Neural cell (in vitro differentiated cells): ENCODE results near the gene NLRX1. TPM values are rescaled to one million over a fixed set of nuclear protein-coding genes. Genes with fewer than 3 reads are reported as not detected.
A peak's percentile ranks its signal among the peaks of the same experiment; 100 is the strongest.

Experiments
- H2AFZ ChIP-seq: fragments of 200-600, 300-800 bp; sonication (generic), shearing (Covaris generic); 2 replicates; pipeline ENCODE4 v1.6.0; 2014; ENCODE audit warnings: low read depth, mild to moderate bottlenecking, antibody characterized with exemption, low read length, moderate library complexity
- H3F3A ChIP-seq: fragments of 200-600 bp; shearing (Covaris generic); 2 replicates; pipeline ENCODE4 v1.6.1; 2016; ENCODE audit warnings: mild to moderate bottlenecking, moderate library complexity, mixed read lengths, antibody characterized with exemption, low read length; ENCODE audit not compliant: insufficient read depth, poor library complexity, severe bottlenecking
- H3K27ac ChIP-seq: fragments of 200-600, 300-800 bp; sonication (generic), shearing (Covaris generic); 2 replicates; pipeline ENCODE4 v1.5.1; 2014; ENCODE audit warnings: mild to moderate bottlenecking, low read length, moderate library complexity
- H3K27me3 ChIP-seq: fragments of 300-800, 200-600 bp; sonication (generic), shearing (Covaris generic); 2 replicates; pipeline ENCODE4 v1.6.0; 2014; ENCODE audit warnings: mild to moderate bottlenecking, low read depth, low read length, moderate library complexity; ENCODE audit not compliant: insufficient read depth
- H3K36me3 ChIP-seq: fragments of 300-800, 200-600 bp; sonication (generic), shearing (Covaris generic); 2 replicates; pipeline ENCODE4 v1.5.1; 2014; ENCODE audit warnings: mild to moderate bottlenecking, antibody characterized with exemption, low read length, moderate library complexity; ENCODE audit not compliant: insufficient read depth
- H3K4me2 ChIP-seq: fragments of 300-800, 200-600 bp; sonication (generic), shearing (Covaris generic); 2 replicates; pipeline ENCODE4 v1.6.0; 2014; ENCODE audit warnings: mild to moderate bottlenecking, low read length
- H3K4me3 ChIP-seq: fragments of 300-800, 200-600 bp; sonication (generic), shearing (Covaris generic); 2 replicates; pipeline ENCODE4 v1.5.1; 2014; ENCODE audit warnings: mild to moderate bottlenecking, low read length, moderate library complexity
- H3K79me2 ChIP-seq: fragments of 200-600 bp; shearing (Covaris generic); replicated peaks from 2 replicates; pipeline ENCODE4 v1.6.0; 2014; ENCODE audit warnings: mild to moderate bottlenecking, low read length, moderate library complexity; ENCODE audit not compliant: insufficient read depth
- H3K9ac ChIP-seq: fragments of 300-800, 200-600 bp; sonication (generic), shearing (Covaris generic); 2 replicates; pipeline ENCODE4 v1.6.1; 2016; ENCODE audit warnings: mild to moderate bottlenecking, low read length, mixed read lengths
- H3K9me2 ChIP-seq: fragments of 200-600 bp; shearing (Covaris generic); 2 replicates; pipeline ENCODE4 v1.6.1; 2016; ENCODE audit warnings: mild to moderate bottlenecking, low read length, mixed read lengths; ENCODE audit not compliant: insufficient read depth
- H3K9me3 ChIP-seq: fragments of 200-600, 300-800 bp; sonication (generic), shearing (Covaris generic); 2 replicates; pipeline ENCODE4 v1.6.1; 2016; ENCODE audit warnings: mild to moderate bottlenecking, mixed run types, low read length, moderate library complexity, mixed read lengths
- H4K20me1 ChIP-seq: fragments of 200-600 bp; shearing (Covaris generic); 2 replicates; pipeline ENCODE4 v1.6.1; 2016; ENCODE audit warnings: mild to moderate bottlenecking, mixed run types; ENCODE audit not compliant: insufficient read depth
- CTCF ChIP-seq: fragments of 450-650 bp; IDR thresholded peaks from 2 replicates; pipeline ENCODE4 v1.5.1; 2014; ENCODE audit warnings: antibody characterized with exemption, mild to moderate bottlenecking, moderate library complexity; ENCODE audit not compliant: poor library complexity, severe bottlenecking
- EP300 ChIP-seq: fragments of 450-650 bp; conservative IDR thresholded peaks from 2 replicates; pipeline ENCODE4 v1.6.1; 2014; ENCODE audit warnings: antibody characterized with exemption, mild to moderate bottlenecking, moderate library complexity; ENCODE audit not compliant: poor library complexity, severe bottlenecking
- EZH2 ChIP-seq: fragments of 200-600, 300-800 bp; shearing (Covaris generic), sonication (generic); IDR thresholded peaks from 2 replicates; pipeline ENCODE4 v1.6.1; 2014; ENCODE audit warnings: antibody characterized with exemption, low read length, borderline replicate concordance, mild to moderate bottlenecking; ENCODE audit not compliant: insufficient read depth, poor library complexity, severe bottlenecking
- MXI1 ChIP-seq: fragments of 450-650 bp; conservative IDR thresholded peaks from 2 replicates; pipeline ENCODE4 v1.6.1; 2014; ENCODE audit warnings: antibody characterized with exemption, mild to moderate bottlenecking; ENCODE audit not compliant: poor library complexity, severe bottlenecking
- POLR2AphosphoS5 ChIP-seq: IDR thresholded peaks from 2 replicates; pipeline ENCODE4 v1.6.1; 2012
- RAD21 ChIP-seq: fragments of 450-650 bp; conservative IDR thresholded peaks from 2 replicates; pipeline ENCODE4 v1.6.1; 2014; ENCODE audit warnings: antibody characterized with exemption, mild to moderate bottlenecking, moderate library complexity
- SMC3 ChIP-seq: fragments of 450-650 bp; conservative IDR thresholded peaks from 2 replicates; pipeline ENCODE4 v1.6.1; 2014; ENCODE audit warnings: antibody characterized with exemption, mild to moderate bottlenecking, moderate library complexity; ENCODE audit not compliant: poor library complexity
- TAF1 ChIP-seq: IDR thresholded peaks from 2 replicates; pipeline ENCODE4 v1.6.1; 2012; ENCODE audit warnings: low read depth
- polyA minus RNA-seq: library from RNA; depleted of rRNA, polyadenylated mRNA; stranded (reverse); fragments of >200 nt; gene quantifications from 2 replicates; pipeline ENCODE4 v1.2.3, GENCODE V29; 2014
- polyA plus RNA-seq: library from polyadenylated mRNA; depleted of rRNA; stranded (reverse); fragments of >200 nt; gene quantifications from 2 replicates; pipeline ENCODE4 v1.2.3, GENCODE V29; 2014
- TF ChIP-seq, protein P1 (sequence below): IDR thresholded peaks from 2 replicates; pipeline ENCODE4 v1.6.1; 2012; ENCODE audit warnings: borderline replicate concordance

NLRX1 gene, protein sequence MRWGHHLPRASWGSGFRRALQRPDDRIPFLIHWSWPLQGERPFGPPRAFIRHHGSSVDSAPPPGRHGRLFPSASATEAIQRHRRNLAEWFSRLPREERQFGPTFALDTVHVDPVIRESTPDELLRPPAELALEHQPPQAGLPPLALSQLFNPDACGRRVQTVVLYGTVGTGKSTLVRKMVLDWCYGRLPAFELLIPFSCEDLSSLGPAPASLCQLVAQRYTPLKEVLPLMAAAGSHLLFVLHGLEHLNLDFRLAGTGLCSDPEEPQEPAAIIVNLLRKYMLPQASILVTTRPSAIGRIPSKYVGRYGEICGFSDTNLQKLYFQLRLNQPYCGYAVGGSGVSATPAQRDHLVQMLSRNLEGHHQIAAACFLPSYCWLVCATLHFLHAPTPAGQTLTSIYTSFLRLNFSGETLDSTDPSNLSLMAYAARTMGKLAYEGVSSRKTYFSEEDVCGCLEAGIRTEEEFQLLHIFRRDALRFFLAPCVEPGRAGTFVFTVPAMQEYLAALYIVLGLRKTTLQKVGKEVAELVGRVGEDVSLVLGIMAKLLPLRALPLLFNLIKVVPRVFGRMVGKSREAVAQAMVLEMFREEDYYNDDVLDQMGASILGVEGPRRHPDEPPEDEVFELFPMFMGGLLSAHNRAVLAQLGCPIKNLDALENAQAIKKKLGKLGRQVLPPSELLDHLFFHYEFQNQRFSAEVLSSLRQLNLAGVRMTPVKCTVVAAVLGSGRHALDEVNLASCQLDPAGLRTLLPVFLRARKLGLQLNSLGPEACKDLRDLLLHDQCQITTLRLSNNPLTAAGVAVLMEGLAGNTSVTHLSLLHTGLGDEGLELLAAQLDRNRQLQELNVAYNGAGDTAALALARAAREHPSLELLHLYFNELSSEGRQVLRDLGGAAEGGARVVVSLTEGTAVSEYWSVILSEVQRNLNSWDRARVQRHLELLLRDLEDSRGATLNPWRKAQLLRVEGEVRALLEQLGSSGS
- polyA plus RNA-seq, result 0.60 and 1.6 TPM in 2 replicates
- polyA minus RNA-seq, result 0.46 and 1.2 TPM in 2 replicates

GRCh38 chr11:119168471-119169281 is at the start of gene NLRX1:
NLRX1 (plus strand) TSS chr11:119168725; CDS start chr11:119171404, 2,679 bp downstream.
- Histone ChIP-seq H3K36me3 (no peaks in the 10 kb centered on the region), H3K4me3 (peak within 1 kb of the TSS; percentile 47), H3K4me2 (no peak within 1 kb of the TSS), H3F3A (no peaks in the 10 kb centered on the region), H3K27me3 (peaks cover 13% of the 10 kb centered on the region), H2AFZ (peak within 1 kb of the TSS; percentile 8), H3K27ac (no peak within 1 kb of the TSS), H3K9ac (no peak within 1 kb of the TSS), H3K79me2 (no peaks in the 10 kb centered on the region), H3K9me2 (no peaks in the 10 kb centered on the region), H3K9me3 (no peaks in the 10 kb centered on the region), H4K20me1 (no peaks in the 10 kb centered on the region)
- TF ChIP-seq CTCF (peak; percentile 37), SMC3 (no peak)

DNA sequence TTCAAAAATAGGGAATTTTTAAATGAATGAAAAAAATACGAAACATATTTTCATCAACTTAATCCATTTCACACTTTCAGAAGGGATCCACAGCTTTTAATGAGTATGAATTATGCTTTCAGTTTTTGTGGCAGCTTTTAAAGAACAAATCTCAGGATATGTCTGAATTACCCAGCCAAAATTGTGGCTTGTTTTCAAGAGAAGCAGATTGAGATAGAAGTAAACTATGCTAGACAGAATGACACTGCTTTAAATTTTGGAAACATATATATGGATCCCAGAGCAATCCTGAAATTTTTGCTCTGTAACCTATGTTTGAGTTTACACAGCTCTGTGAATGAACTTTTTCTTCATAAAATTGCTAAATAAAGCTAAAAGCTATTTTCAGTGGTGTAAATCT is 49.6 kb upstream of the NLRX1 start:
- no peak overlapping the region for H3K27ac ChIP-seq
- no peaks in the 10 kb centered on the region for H3K27me3 ChIP-seq
- H3K9me2 ChIP-seq, result no peaks in the 10 kb centered on the region
- no peak overlapping the region for H2AFZ ChIP-seq
- no peaks in the 10 kb centered on the region for H3F3A ChIP-seq
- H3K79me2 ChIP-seq, result peaks cover 17% of the 10 kb centered on the region
- H3K36me3 ChIP-seq, result no peaks in the 10 kb centered on the region
- no peaks in the 10 kb centered on the region for H4K20me1 ChIP-seq
- no peak overlapping the region for H3K4me2 ChIP-seq
- H3K9ac ChIP-seq, result no peak overlapping the region
- H3K9me3 ChIP-seq, result no peaks in the 10 kb centered on the region
- TF ChIP-seq CTCF (no peak), TAF1 (no peak), RAD21 (no peak), MXI1 (no peak), EP300 (no peak), EZH2 (no peak), SMC3 (no peak), POLR2AphosphoS5 (no peak)
- TF ChIP-seq, protein P1, sequence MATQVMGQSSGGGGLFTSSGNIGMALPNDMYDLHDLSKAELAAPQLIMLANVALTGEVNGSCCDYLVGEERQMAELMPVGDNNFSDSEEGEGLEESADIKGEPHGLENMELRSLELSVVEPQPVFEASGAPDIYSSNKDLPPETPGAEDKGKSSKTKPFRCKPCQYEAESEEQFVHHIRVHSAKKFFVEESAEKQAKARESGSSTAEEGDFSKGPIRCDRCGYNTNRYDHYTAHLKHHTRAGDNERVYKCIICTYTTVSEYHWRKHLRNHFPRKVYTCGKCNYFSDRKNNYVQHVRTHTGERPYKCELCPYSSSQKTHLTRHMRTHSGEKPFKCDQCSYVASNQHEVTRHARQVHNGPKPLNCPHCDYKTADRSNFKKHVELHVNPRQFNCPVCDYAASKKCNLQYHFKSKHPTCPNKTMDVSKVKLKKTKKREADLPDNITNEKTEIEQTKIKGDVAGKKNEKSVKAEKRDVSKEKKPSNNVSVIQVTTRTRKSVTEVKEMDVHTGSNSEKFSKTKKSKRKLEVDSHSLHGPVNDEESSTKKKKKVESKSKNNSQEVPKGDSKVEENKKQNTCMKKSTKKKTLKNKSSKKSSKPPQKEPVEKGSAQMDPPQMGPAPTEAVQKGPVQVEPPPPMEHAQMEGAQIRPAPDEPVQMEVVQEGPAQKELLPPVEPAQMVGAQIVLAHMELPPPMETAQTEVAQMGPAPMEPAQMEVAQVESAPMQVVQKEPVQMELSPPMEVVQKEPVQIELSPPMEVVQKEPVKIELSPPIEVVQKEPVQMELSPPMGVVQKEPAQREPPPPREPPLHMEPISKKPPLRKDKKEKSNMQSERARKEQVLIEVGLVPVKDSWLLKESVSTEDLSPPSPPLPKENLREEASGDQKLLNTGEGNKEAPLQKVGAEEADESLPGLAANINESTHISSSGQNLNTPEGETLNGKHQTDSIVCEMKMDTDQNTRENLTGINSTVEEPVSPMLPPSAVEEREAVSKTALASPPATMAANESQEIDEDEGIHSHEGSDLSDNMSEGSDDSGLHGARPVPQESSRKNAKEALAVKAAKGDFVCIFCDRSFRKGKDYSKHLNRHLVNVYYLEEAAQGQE, result no peak
- H3K4me3 ChIP-seq, result no peak overlapping the region
